Inflammatory macrophage treated with lipopolysaccharide for 4 hours (primary cell): ENCODE results near the gene TYW1B.
"Not testable (repeated sequence)": the region's sequence is repeated elsewhere in the genome, so short reads cannot be mapped to it uniquely, and the experiment has no call there.

Source experiments
- DNase-seq: peaks from one replicate; pipeline ENCODE4 v3.0.0-alpha.2; 2020

The TYW1B gene

GRCh38 chr7:72751378-72751777 lies 76.6 kb downstream of the TYW1B start:
- no peak for DNase-seq

GRCh38 chr7:72748649-72749048 lies 79.4 kb downstream of the TYW1B start:
- not testable (repeated sequence) for DNase-seq

- not testable (repeated sequence) for DNase-seq
Observed at GRCh38 chr7:72744244-72744926, 83.6 kb downstream of the TYW1B start.

DNA sequence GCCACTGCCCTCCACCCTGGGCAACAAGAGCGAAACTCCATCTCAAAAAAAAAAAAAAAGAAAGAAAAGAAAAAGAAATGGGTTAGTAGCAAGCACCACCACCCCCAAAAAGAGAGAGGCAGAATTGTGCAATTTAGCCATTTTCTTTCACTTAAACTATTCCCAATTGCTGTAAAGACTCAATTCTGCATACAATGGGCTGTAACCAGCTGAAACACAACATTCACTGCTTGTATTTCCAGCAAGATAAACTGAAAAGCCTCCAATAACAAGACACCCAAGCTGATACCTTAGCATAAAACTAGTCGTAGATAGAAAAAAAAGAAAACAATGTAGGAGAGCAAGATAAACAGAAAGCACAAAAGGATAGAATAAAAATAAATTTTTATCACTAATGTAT lies 84.2 kb downstream of the TYW1B start:
- DNase-seq: not testable (repeated sequence)

DNA sequence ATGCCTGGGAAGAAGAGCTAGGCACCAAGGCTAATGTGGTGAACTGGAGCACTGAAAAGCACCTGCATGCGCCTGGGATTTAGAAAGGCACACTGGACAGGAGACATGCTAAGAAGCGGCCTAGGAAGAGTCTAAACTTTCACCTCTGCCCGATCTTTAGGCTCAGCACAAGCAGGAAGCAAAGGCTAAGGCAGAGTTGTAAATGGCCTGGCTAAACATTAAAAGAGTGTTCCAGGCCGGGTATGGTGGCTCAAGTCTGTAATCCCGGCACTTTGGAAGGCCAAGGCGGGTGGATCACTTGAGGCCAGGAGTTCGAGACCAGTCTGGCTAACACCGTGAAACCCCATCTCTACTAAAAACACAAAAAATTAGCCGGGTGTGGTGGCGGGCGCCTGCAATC lies 88.3 kb downstream of the TYW1B start:
- DNase-seq: not testable (repeated sequence)

GRCh38 chr7:72735855-72736254 lies 92.1 kb downstream of the TYW1B start:
- not testable (repeated sequence) for DNase-seq

DNA sequence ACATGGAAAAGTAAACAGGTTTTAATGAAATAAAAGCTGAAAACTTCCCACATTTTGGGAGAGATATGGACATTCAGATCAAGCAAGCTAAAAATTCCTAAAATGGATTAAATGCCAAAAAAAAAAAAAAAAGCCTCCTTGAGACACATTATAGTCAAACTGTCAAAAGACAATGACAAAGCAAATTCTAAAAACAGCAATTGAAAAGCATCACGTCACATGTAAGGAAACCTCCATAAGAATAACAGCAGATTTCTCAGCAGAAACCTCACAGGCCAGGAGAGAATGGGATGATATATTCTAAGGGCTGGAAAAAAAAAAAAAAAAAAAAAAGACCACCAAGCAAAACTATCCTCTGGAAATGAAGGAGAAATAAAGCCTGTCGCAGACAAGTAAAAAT lies 97.2 kb downstream of the TYW1B start:
- not testable (repeated sequence) for DNase-seq

DNA sequence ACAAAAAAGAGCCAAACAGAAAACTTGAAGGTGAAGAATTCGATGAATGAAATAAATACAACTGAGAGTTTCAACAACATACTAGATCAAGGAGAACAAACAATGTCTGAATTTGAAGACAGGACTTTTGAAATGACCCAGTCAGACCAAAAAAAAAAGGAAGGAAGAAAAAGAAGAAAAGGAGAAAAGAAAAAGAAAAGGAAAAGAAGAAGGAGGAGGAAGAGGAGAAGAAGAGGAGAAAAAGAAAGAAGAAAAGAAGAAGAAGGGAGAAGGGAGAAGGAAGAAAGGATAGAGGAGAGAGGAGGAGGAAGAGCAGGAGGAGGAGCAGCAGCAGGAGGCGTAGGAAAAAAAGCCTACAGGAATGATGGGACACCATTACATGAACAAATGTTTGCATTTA lies 97.6 kb downstream of the TYW1B start:
- DNase-seq: not testable (repeated sequence)

DNA sequence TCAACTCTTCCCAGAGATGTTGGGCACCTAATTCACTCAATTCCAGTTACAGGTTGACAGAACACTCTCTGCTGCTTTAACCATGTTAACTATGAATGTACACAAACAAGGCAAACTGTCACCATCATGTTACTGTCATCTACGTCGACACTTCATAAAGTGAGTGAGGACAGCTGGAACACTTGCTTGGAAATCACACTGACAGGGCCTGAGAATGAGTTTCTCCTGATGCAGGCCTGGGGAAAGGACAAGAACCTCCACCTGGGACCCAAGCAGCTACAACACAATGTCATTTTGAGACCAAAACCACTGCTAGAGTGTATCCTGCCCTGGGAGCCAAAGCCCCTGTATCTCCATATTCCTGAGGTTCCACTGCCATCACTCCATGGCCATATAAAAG lies 98.9 kb downstream of the TYW1B start:
- not testable (repeated sequence) for DNase-seq

GRCh38 chr7:72722694-72723093 lies 105.3 kb downstream of the TYW1B start:
- not testable (repeated sequence) for DNase-seq

DNA sequence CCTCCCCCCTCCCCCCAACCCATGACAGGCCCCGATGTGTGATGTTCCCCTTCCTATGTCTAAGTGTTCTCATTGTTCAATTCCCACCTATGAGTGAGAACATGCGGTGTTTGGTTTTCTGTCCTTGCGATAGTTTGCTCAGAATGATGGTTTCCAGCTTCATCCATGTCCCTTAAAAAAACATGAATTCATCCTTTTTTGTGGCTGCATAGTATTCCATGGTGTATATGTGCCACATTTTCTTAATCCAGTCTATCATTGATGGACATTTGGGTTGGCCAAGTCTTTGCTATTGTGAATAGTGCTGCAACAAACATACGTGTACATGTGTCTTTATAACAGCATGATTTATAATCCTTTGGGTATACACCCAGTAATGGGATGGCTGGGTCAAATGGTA lies 107.1 kb downstream of the TYW1B start:
- not testable (repeated sequence) for DNase-seq

DNA sequence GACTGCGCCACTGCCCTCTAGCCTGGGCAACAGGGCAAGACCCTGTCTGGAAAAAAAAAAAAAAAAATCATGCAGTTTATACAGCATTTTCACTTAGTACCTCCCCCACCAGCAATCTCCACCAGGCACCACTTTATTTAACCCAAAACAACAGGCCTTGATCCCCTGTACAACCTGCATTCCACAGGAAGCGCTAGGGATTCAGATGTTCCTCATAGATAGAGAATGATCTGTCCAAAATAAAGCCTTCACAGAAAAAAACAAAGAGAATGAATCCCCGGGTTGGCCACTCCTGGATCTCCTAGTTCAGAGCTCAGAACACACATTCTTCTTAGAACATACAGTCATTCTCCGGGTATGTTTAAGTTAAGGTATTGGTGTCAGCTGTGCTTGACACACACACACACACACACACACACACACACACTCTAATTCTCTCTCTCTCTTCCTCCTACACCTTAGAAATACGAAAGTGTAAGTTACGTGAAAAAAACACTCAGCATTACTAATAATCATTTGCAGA lies 110.7 kb downstream of the TYW1B start:
- DNase-seq: not testable (repeated sequence)

GRCh38 chr7:72711927-72712326 lies 116.1 kb downstream of the TYW1B start:
- not testable (repeated sequence) for DNase-seq

DNA sequence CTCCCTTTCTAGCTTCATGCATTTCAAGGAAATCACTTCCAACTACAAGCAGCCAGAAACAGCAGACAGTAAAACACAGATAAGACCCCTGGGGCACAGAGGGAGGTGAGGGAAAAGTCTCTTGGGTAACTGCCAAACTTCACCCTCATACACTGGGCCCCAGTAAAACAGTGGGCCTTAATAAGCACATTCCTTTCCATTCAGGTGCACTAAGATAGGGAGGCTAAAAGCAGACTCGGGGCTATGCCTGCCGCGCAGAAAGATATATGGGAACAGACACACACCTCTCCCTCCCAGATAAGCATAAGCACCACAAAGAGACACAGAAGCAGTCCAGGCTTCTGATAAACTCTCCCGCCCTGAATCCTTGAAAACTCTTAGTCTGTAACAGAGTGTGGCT lies 117.0 kb downstream of the TYW1B start:
- no peak for DNase-seq

GRCh38 chr7:72709909-72710308 lies 118.1 kb downstream of the TYW1B start:
- DNase-seq: no peak

GRCh38 chr7:72708371-72709050 lies 119.5 kb downstream of the TYW1B start:
- DNase-seq: not testable (repeated sequence)

GRCh38 chr7:72706521-72706920 lies 121.5 kb downstream of the TYW1B start:
- peak; percentile 13 for DNase-seq

GRCh38 chr7:72705693-72706092 lies 122.3 kb downstream of the TYW1B start:
- DNase-seq: peak; percentile 60

GRCh38 chr7:72704894-72705293 lies 123.1 kb downstream of the TYW1B start:
- DNase-seq: no peak

DNA sequence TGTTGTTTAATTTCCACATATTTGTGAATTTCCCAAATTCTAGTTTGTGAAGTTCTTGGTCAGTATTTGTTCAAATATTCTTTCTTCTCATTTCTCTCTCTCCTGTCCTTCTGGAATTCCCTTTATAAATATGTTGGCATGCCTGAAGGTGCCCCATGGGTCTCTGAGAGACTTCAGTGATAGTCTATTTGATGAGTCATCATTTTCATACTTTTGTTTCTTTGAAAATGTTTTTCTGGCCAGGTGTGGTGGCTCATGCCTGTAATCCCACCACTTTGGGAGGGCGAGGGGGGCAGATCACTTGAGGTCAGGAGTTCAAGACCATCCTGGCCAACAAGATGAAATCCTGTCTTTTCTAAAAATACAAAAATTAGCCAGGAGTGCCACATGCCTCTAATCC lies 127.5 kb downstream of the TYW1B start:
- DNase-seq: not testable (repeated sequence)

GRCh38 chr7:72697066-72697465 lies 130.9 kb downstream of the TYW1B start:
- not testable (repeated sequence) for DNase-seq

DNA sequence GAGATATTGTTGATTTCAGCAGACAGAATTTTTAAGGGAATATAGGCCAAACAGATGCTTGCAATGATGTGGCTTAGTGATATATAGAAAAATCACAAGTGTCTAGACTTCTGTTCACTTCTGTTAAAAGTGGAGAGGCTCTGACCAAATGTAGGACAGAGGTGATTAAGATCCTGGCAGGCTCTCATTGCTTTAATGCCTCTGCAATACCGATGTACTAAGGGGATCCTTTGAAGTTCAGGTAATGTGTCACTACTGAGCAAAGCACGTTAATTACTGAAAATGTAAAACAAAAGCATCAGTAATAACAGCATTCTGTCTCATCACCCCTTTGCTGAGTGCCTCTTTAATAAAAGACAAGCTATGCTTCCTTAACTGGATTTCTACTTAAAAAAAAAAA lies 131.4 kb downstream of the TYW1B start:
- DNase-seq: not testable (repeated sequence)

GRCh38 chr7:72695482-72695881 lies 132.5 kb downstream of the TYW1B start:
- DNase-seq: not testable (repeated sequence)

DNA sequence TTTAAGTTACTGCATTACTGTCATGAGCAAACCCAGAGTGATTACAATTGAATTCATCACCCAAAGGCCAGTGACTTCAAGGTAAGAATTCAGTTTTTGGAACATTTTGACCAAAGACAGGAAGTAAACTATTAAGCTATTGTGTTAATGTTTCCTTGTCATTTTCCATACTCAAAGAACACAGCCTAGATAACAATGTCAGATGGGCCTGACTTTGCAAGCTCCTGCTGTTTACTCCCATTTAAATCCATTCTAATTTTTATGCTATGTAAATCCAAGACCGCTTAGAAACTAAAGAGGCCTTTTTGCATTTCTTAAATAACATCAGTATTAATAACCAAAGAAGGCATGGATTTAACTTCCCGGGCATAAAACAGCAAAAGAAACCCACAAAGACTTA lies 136.6 kb downstream of the TYW1B start:
- DNase-seq: not testable (repeated sequence)
